Calu3 (cell line): ENCODE data around the gene LYG1. TPM values are rescaled to one million over a fixed set of nuclear protein-coding genes. Genes with fewer than 3 reads are reported as not detected.
"Not testable (repeated sequence)": the region's sequence is repeated elsewhere in the genome, so short reads cannot be mapped to it uniquely, and the experiment has no call there.

Experiments
- BruUV-seq: library from RNA; stranded (reverse); fragments of 400-500 nt; replicated peaks from 2 replicates; lab custom pipeline; 2021; lab: Mats Ljungman, UMichigan
- CTCF ChIA-PET: fragments of 300-600 bp; sonication (Branson Sonifier 250); formaldehyde crosslinking; loops from one replicate; lab custom pipeline; 2022; ENCODE audit warnings: antibody characterized with exemption; lab: Charles Lee
- DNase-seq: peaks from one replicate; pipeline ENCODE4 v3.0.0; 2022
- H3K27ac Mint-ChIP-seq: one replicate; pipeline ENCODE4 v1.8.0; 2022; ENCODE audit warnings: mixed read lengths; ENCODE audit not compliant: unreplicated experiment
- H3K27me3 Mint-ChIP-seq: one replicate; pipeline ENCODE4 v1.8.0; 2022; ENCODE audit warnings: mixed read lengths; ENCODE audit not compliant: unreplicated experiment
- H3K36me3 Mint-ChIP-seq: one replicate; pipeline ENCODE4 v1.8.0; 2022; ENCODE audit warnings: mild to moderate bottlenecking, moderate library complexity, mixed read lengths; ENCODE audit not compliant: insufficient read depth, unreplicated experiment
- H3K4me1 Mint-ChIP-seq: one replicate; pipeline ENCODE4 v1.8.0; 2022; ENCODE audit warnings: mild to moderate bottlenecking, low read depth, mixed read lengths; ENCODE audit not compliant: unreplicated experiment
- H3K4me3 Mint-ChIP-seq: one replicate; pipeline ENCODE4 v1.8.0; 2022; ENCODE audit warnings: mild to moderate bottlenecking, low read depth, moderate library complexity, mixed read lengths; ENCODE audit not compliant: unreplicated experiment
- H3K9me3 Mint-ChIP-seq: one replicate; pipeline ENCODE4 v1.8.0; 2022; ENCODE audit warnings: low read depth, mixed read lengths; ENCODE audit not compliant: unreplicated experiment
- CTCF ChIP-seq: fragments of 200-600 bp; IDR thresholded peaks from one replicate; pipeline ENCODE4 v1.8.0; 2022; ENCODE audit warnings: antibody characterized with exemption; ENCODE audit not compliant: unreplicated experiment
- intact Hi-C: fragments of 100-400 bp; cut with micrococcal nuclease; formaldehyde crosslinking; loops from one replicate; pipeline ENCODE4 v1.10.0; 2022; ENCODE audit not compliant: unreplicated experiment
- total RNA-seq: library from RNA; stranded (reverse); gene quantifications from 2 replicates; pipeline ENCODE4 v1.2.3, GENCODE V29; 2022

The LYG1 gene
- total RNA-seq, 1 experiment from 2014 or later: 3.5 TPM

- no peaks in the 10 kb centered on the region for H3K9me3 Mint-ChIP-seq
- CTCF ChIA-PET: interaction anchor here (1.0 kb wide), 1 partner anchor 196 kb away, joined by 3 read pairs; no protein-coding TSS in a partner anchor
Observed at GRCh38 chr2:99336804-99337112, 35.8 kb upstream of the LYG1 start.

GRCh38 chr2:99335911-99336803 lies 35.2 kb upstream of the LYG1 start, which contains the start of gene TXNDC9:
Gene TXNDC9 (minus strand): TSS chr2:99336333. CDS start chr2:99333210, 3,123 bp downstream.
- H3K9me3 Mint-ChIP-seq: no peaks in the 10 kb centered on the region
- intact Hi-C loops: loop anchor here (2.0 kb wide), 1 partner anchor 155 kb away; the partner anchor contains the start of genes MITD1 and MRPL30
- H3K4me1 Mint-ChIP-seq: no peaks in the 10 kb centered on the region
- CTCF ChIA-PET: interaction anchor here (0.6 kb wide), 1 partner anchor 18 kb away, joined by 3 read pairs; no protein-coding TSS in a partner anchor
- H3K4me3 Mint-ChIP-seq: no peak within 1 kb of the TSS
- TF ChIP-seq CTCF: no peak
- peaks cover 18% of the 10 kb centered on the region for H3K36me3 Mint-ChIP-seq
- peak; percentile 98 for DNase-seq
- no peak within 1 kb of the TSS for H3K27ac Mint-ChIP-seq
- H3K27me3 Mint-ChIP-seq: no peaks in the 10 kb centered on the region
- TSS peak; percentile 67 for BruUV-seq

More at GRCh38 chr2:99336804-99337112, 35.8 kb upstream of the LYG1 start:
- TF ChIP-seq CTCF: no peak
- peaks cover 12% of the 10 kb centered on the region for H3K36me3 Mint-ChIP-seq
- H3K27ac Mint-ChIP-seq: no peak overlapping the region
- no peaks in the 10 kb centered on the region for H3K27me3 Mint-ChIP-seq
- H3K4me3 Mint-ChIP-seq: no peak overlapping the region
- no peaks in the 10 kb centered on the region for H3K4me1 Mint-ChIP-seq
- BruUV-seq: no TSS peak
- intact Hi-C loops: loop anchor here (2.0 kb wide), 1 partner anchor 156 kb away; the partner anchor contains the start of genes MITD1 and MRPL30
- no peak for DNase-seq

- no peaks in the 10 kb centered on the region for H3K4me1 Mint-ChIP-seq
- intact Hi-C loops: no loop called here
- H3K9me3 Mint-ChIP-seq: no peaks in the 10 kb centered on the region
- H3K27ac Mint-ChIP-seq: no peak overlapping the region
- no peak overlapping the region for H3K4me3 Mint-ChIP-seq
- DNase-seq: no peak
- peaks cover 43% of the 10 kb centered on the region for H3K36me3 Mint-ChIP-seq
- CTCF ChIA-PET: no interaction called here
- H3K27me3 Mint-ChIP-seq: no peaks in the 10 kb centered on the region
- TF ChIP-seq CTCF: no peak
- no TSS peak for BruUV-seq
Observed at GRCh38 chr2:99325384-99325783, 24.4 kb upstream of the LYG1 start.

GRCh38 chr2:99317873-99318200 lies 16.8 kb upstream of the LYG1 start:
- H3K9me3 Mint-ChIP-seq, H3K27me3 Mint-ChIP-seq, H3K27ac Mint-ChIP-seq, BruUV-seq, H3K4me1 Mint-ChIP-seq, DNase-seq, H3K4me3 Mint-ChIP-seq, intact Hi-C loops: not testable (repeated sequence)
- H3K36me3 Mint-ChIP-seq: peaks cover 34% of the 10 kb centered on the region
- CTCF ChIA-PET: interaction anchor here (1.0 kb wide), 1 partner anchor 18 kb away, joined by 3 read pairs; no protein-coding TSS in a partner anchor
